Ectodermal cell (in vitro differentiated cells): ENCODE data around the gene MEPE.

Experiments
- H3K27ac ChIP-seq: 2 replicates; pipeline ENCODE4 v1.7.0; 2013; ENCODE audit warnings: mild to moderate bottlenecking, low read depth, low read length; ENCODE audit not compliant: insufficient read depth, poor library complexity, severe bottlenecking
- H3K27me3 ChIP-seq: 2 replicates; pipeline ENCODE4 v1.7.0; 2013; ENCODE audit warnings: mild to moderate bottlenecking, low read length; ENCODE audit not compliant: insufficient read depth, control insufficient read depth, poor library complexity, severe bottlenecking
- H3K36me3 ChIP-seq: one replicate; pipeline ENCODE4 v1.7.0; 2013; ENCODE audit warnings: low read length; ENCODE audit not compliant: control insufficient read depth, insufficient read depth
- H3K4me1 ChIP-seq: one replicate; pipeline ENCODE4 v1.7.0; 2013; ENCODE audit warnings: low read length; ENCODE audit not compliant: control insufficient read depth, insufficient read depth
- H3K4me3 ChIP-seq: 2 replicates; pipeline ENCODE4 v1.7.0; 2013; ENCODE audit warnings: low read depth, low read length, control low read depth; ENCODE audit not compliant: insufficient read depth
- H3K9me3 ChIP-seq: 2 replicates; pipeline ENCODE4 v1.7.0; 2013; ENCODE audit warnings: mild to moderate bottlenecking, low read length, moderate library complexity; ENCODE audit not compliant: control insufficient read depth
- WGBS, 2 experiments: methylation state at CpG; one replicate each; pipeline ENCODE4 v1.1.7; 2013; ENCODE audit warnings: missing lambda C conversion rate in 2 of 2; 5-methylcytosine and 5-hydroxymethylcytosine counted together

The MEPE gene

GRCh38 chr4:87839592-87839946 lies 6.8 kb downstream of the MEPE start:
- no peaks in the 10 kb centered on the region for H3K27me3 ChIP-seq
- peaks cover 7% of the 10 kb centered on the region for H3K4me1 ChIP-seq
- H3K27ac ChIP-seq, result no peak overlapping the region
- H3K36me3 ChIP-seq, result no peaks in the 10 kb centered on the region
- no peaks in the 10 kb centered on the region for H3K9me3 ChIP-seq
- H3K4me3 ChIP-seq, result no peak overlapping the region
- WGBS, 2 experiments, result 0 to 11% methylated on average over 1 of the region's 1 CpG

- WGBS, 2 experiments, result 88 to 100% methylated on average over 2 to 3 of the region's 3 CpGs
- Histone ChIP-seq H3K27ac (no peak overlapping the region), H3K4me1 (peaks cover 7% of the 10 kb centered on the region), H3K36me3 (no peaks in the 10 kb centered on the region), H3K9me3 (no peaks in the 10 kb centered on the region), H3K27me3 (no peaks in the 10 kb centered on the region), H3K4me3 (no peak overlapping the region)
These were observed 7.4 kb downstream of the MEPE start for GRCh38 chr4:87840149-87840548.

- no peaks in the 10 kb centered on the region for H3K27me3 ChIP-seq
- no peaks in the 10 kb centered on the region for H3K36me3 ChIP-seq
- H3K4me3 ChIP-seq, result no peak overlapping the region
- 94 to 98% methylated on average over 3 of the region's 3 CpGs for WGBS, 2 experiments
- H3K9me3 ChIP-seq, result no peaks in the 10 kb centered on the region
- peaks cover 4% of the 10 kb centered on the region for H3K4me1 ChIP-seq
- no peak overlapping the region for H3K27ac ChIP-seq
These were observed 11.2 kb downstream of the MEPE start for GRCh38 chr4:87843936-87844335.

- Histone ChIP-seq H3K9me3 (no peaks in the 10 kb centered on the region), H3K27me3 (no peaks in the 10 kb centered on the region), H3K4me3 (no peak overlapping the region), H3K27ac (no peak overlapping the region), H3K4me1 (no peaks in the 10 kb centered on the region), H3K36me3 (no peaks in the 10 kb centered on the region)
- 93 to 95% methylated on average over 1 of the region's 1 CpG for WGBS, 2 experiments
These were observed 11.7 kb downstream of the MEPE start for GRCh38 chr4:87844452-87844851.

GRCh38 chr4:87846226-87846625 lies 13.5 kb downstream of the MEPE start:
- H3K4me3 ChIP-seq, result no peak overlapping the region
- H3K27me3 ChIP-seq, result no peaks in the 10 kb centered on the region
- no peak overlapping the region for H3K27ac ChIP-seq
- no peaks in the 10 kb centered on the region for H3K4me1 ChIP-seq
- no peaks in the 10 kb centered on the region for H3K36me3 ChIP-seq
- WGBS, 2 experiments, result 92 to 94% methylated on average over 5 of the region's 5 CpGs
- no peaks in the 10 kb centered on the region for H3K9me3 ChIP-seq

- 24 to 27% methylated on average over 13 to 15 of the region's 15 CpGs for WGBS, 2 experiments
- no peak overlapping the region for H3K4me3 ChIP-seq
These were observed 16.0 kb downstream of the MEPE start for GRCh38 chr4:87848622-87849351.

GRCh38 chr4:87849612-87850011 lies 16.8 kb downstream of the MEPE start:
- no peaks in the 10 kb centered on the region for H3K36me3 ChIP-seq
- 63 to 65% methylated on average over 4 of the region's 4 CpGs for WGBS, 2 experiments
- H3K27me3 ChIP-seq, result no peaks in the 10 kb centered on the region
- no peaks in the 10 kb centered on the region for H3K9me3 ChIP-seq
- H3K4me1 ChIP-seq, result no peaks in the 10 kb centered on the region
- H3K4me3 ChIP-seq, result no peak overlapping the region
- no peak overlapping the region for H3K27ac ChIP-seq

More at GRCh38 chr4:87848622-87849351, 16.0 kb downstream of the MEPE start:
- no peaks in the 10 kb centered on the region for H3K9me3 ChIP-seq
- no peak overlapping the region for H3K27ac ChIP-seq
- H3K4me1 ChIP-seq, result no peaks in the 10 kb centered on the region
- H3K27me3 ChIP-seq, result no peaks in the 10 kb centered on the region
- no peaks in the 10 kb centered on the region for H3K36me3 ChIP-seq

- 84 to 85% methylated on average over 8 of the region's 8 CpGs for WGBS, 2 experiments
- Histone ChIP-seq H3K27ac (no peak overlapping the region), H3K36me3 (no peaks in the 10 kb centered on the region), H3K27me3 (no peaks in the 10 kb centered on the region), H3K4me1 (no peaks in the 10 kb centered on the region), H3K9me3 (no peaks in the 10 kb centered on the region), H3K4me3 (no peak overlapping the region)
These were observed 18.6 kb downstream of the MEPE start for GRCh38 chr4:87851332-87851731.

- H3K4me3 ChIP-seq, result no peak overlapping the region
- no peak overlapping the region for H3K27ac ChIP-seq
- 84 to 91% methylated on average over 4 of the region's 4 CpGs for WGBS, 2 experiments
These were observed 19.2 kb downstream of the MEPE start for GRCh38 chr4:87851953-87852352.

GRCh38 chr4:87853108-87853507 lies 20.3 kb downstream of the MEPE start:
- H3K36me3 ChIP-seq, result no peaks in the 10 kb centered on the region
- H3K27ac ChIP-seq, result no peak overlapping the region
- no peaks in the 10 kb centered on the region for H3K27me3 ChIP-seq
- 12 to 15% methylated on average over 3 of the region's 3 CpGs for WGBS, 2 experiments
- H3K4me3 ChIP-seq, result no peak overlapping the region
- H3K4me1 ChIP-seq, result no peaks in the 10 kb centered on the region
- H3K9me3 ChIP-seq, result no peaks in the 10 kb centered on the region

More at GRCh38 chr4:87851953-87852352, 19.2 kb downstream of the MEPE start:
- Histone ChIP-seq H3K4me1 (no peaks in the 10 kb centered on the region), H3K36me3 (no peaks in the 10 kb centered on the region), H3K9me3 (no peaks in the 10 kb centered on the region), H3K27me3 (no peaks in the 10 kb centered on the region)

GRCh38 chr4:87853891-87854290 lies 21.1 kb downstream of the MEPE start:
- Histone ChIP-seq H3K27ac (no peak overlapping the region), H3K4me1 (no peaks in the 10 kb centered on the region), H3K36me3 (no peaks in the 10 kb centered on the region), H3K27me3 (no peaks in the 10 kb centered on the region), H3K4me3 (no peak overlapping the region), H3K9me3 (no peaks in the 10 kb centered on the region)
